HG03045 (cell line): ENCODE results near the gene FDXR.

Source experiments
- ATAC-seq: cut with Tn5 transposase; IDR thresholded peaks from one replicate; pipeline ENCODE4 v1.9.1; 2021; ENCODE audit warnings: mild to moderate bottlenecking, moderate library complexity; ENCODE audit not compliant: unreplicated experiment

FDXR gene

GRCh38 chr17:74898376-74898946, 25.7 kb upstream of the FDXR start:
- ATAC-seq: no peak

GRCh38 chr17:74893936-74894671, 21.3 kb upstream of the FDXR start:
- ATAC-seq: no peak

GRCh38 chr17:74892974-74893911, 20.4 kb upstream of the FDXR start, which contains the start of gene FADS6:
TSS of gene FADS6 (minus strand) at chr17:74893633. CDS start at chr17:74893595, 38 bp downstream.
- no peak for ATAC-seq

GRCh38 chr17:74892013-74892841, 19.4 kb upstream of the FDXR start:
- ATAC-seq: no peak

- no peak for ATAC-seq
Observed at GRCh38 chr17:74890554-74890953, 17.8 kb upstream of the FDXR start.

GRCh38 chr17:74888469-74888868, 15.7 kb upstream of the FDXR start:
- no peak for ATAC-seq

- no peak for ATAC-seq
Observed at GRCh38 chr17:74883241-74883745, 10.5 kb upstream of the FDXR start.

- ATAC-seq: no peak
Observed at GRCh38 chr17:74882517-74883240, 9.9 kb upstream of the FDXR start.

GRCh38 chr17:74881073-74881472, 8.3 kb upstream of the FDXR start:
- no peak for ATAC-seq

GRCh38 chr17:74879308-74879707, 6.5 kb upstream of the FDXR start:
- no peak for ATAC-seq

- no peak for ATAC-seq
Observed at GRCh38 chr17:74878658-74879057, 5.9 kb upstream of the FDXR start.

GRCh38 chr17:74877592-74878548, 5.1 kb upstream of the FDXR start:
- no peak for ATAC-seq

- no peak for ATAC-seq
Observed at GRCh38 chr17:74875977-74876593, 3.3 kb upstream of the FDXR start.

- no peak for ATAC-seq
Observed at GRCh38 chr17:74875155-74875976, 2.6 kb upstream of the FDXR start.

GRCh38 chr17:74874615-74875037, 1.8 kb upstream of the FDXR start:
- ATAC-seq: no peak

GRCh38 chr17:74873874-74874614, 1.2 kb upstream of the FDXR start:
- ATAC-seq: no peak
